Calu3 (cell line): ENCODE data around the gene VWA3A. TPM values are rescaled to one million over a fixed set of nuclear protein-coding genes. Genes with fewer than 3 reads are reported as not detected.
"Not testable (repeated sequence)": the region's sequence is repeated elsewhere in the genome, so short reads cannot be mapped to it uniquely, and the experiment has no call there.

Experiments used
- BruUV-seq: library from RNA; stranded (reverse); fragments of 400-500 nt; replicated peaks from 2 replicates; lab custom pipeline; 2021; lab: Mats Ljungman, UMichigan
- CTCF ChIA-PET: fragments of 300-600 bp; sonication (Branson Sonifier 250); formaldehyde crosslinking; loops from one replicate; lab custom pipeline; 2022; ENCODE audit warnings: antibody characterized with exemption; lab: Charles Lee
- DNase-seq: peaks from one replicate; pipeline ENCODE4 v3.0.0; 2022
- H3K27ac Mint-ChIP-seq: one replicate; pipeline ENCODE4 v1.8.0; 2022; ENCODE audit warnings: mixed read lengths; ENCODE audit not compliant: unreplicated experiment
- H3K27me3 Mint-ChIP-seq: one replicate; pipeline ENCODE4 v1.8.0; 2022; ENCODE audit warnings: mixed read lengths; ENCODE audit not compliant: unreplicated experiment
- H3K36me3 Mint-ChIP-seq: one replicate; pipeline ENCODE4 v1.8.0; 2022; ENCODE audit warnings: mild to moderate bottlenecking, moderate library complexity, mixed read lengths; ENCODE audit not compliant: insufficient read depth, unreplicated experiment
- H3K4me1 Mint-ChIP-seq: one replicate; pipeline ENCODE4 v1.8.0; 2022; ENCODE audit warnings: mild to moderate bottlenecking, low read depth, mixed read lengths; ENCODE audit not compliant: unreplicated experiment
- H3K4me3 Mint-ChIP-seq: one replicate; pipeline ENCODE4 v1.8.0; 2022; ENCODE audit warnings: mild to moderate bottlenecking, low read depth, moderate library complexity, mixed read lengths; ENCODE audit not compliant: unreplicated experiment
- H3K9me3 Mint-ChIP-seq: one replicate; pipeline ENCODE4 v1.8.0; 2022; ENCODE audit warnings: low read depth, mixed read lengths; ENCODE audit not compliant: unreplicated experiment
- CTCF ChIP-seq: fragments of 200-600 bp; IDR thresholded peaks from one replicate; pipeline ENCODE4 v1.8.0; 2022; ENCODE audit warnings: antibody characterized with exemption; ENCODE audit not compliant: unreplicated experiment
- intact Hi-C: fragments of 100-400 bp; cut with micrococcal nuclease; formaldehyde crosslinking; loops from one replicate; pipeline ENCODE4 v1.10.0; 2022; ENCODE audit not compliant: unreplicated experiment
- total RNA-seq: library from RNA; stranded (reverse); gene quantifications from 2 replicates; pipeline ENCODE4 v1.2.3, GENCODE V29; 2022

The VWA3A gene
- total RNA-seq, 1 experiment from 2014 or later: 0.33 TPM

GRCh38 chr16:22098405-22099255 is 6.3 kb downstream of the VWA3A start:
- H3K4me3 Mint-ChIP-seq: peak overlapping the region; percentile 30
- peak; percentile 61 for TF ChIP-seq CTCF
- H3K4me1 Mint-ChIP-seq: no peaks in the 10 kb centered on the region
- H3K27me3 Mint-ChIP-seq: peaks cover 37% of the 10 kb centered on the region
- intact Hi-C loops: loop anchor here (1.0 to 2.0 kb wide), 2 partner anchors 90 to 98 kb away; partner anchors contain the start of gene PDZD9
- H3K27ac Mint-ChIP-seq: no peak overlapping the region
- DNase-seq: peak; percentile 39
- no peaks in the 10 kb centered on the region for H3K36me3 Mint-ChIP-seq
- CTCF ChIA-PET: interaction anchor here (0.5 to 2.3 kb wide), 26 partner anchors 8 to 1192 kb away, joined by 3 to 34 read pairs (median 6); partner anchors contain the start of gene MOSMO
- BruUV-seq: no TSS peak
- H3K9me3 Mint-ChIP-seq: no peaks in the 10 kb centered on the region

- TF ChIP-seq CTCF: no peak
- CTCF ChIA-PET: interaction anchor here (0.5 to 2.3 kb wide), 24 partner anchors 9 to 1191 kb away, joined by 3 to 34 read pairs (median 6); partner anchors contain the start of gene MOSMO
- no TSS peak for BruUV-seq
- Mint-ChIP-seq H3K36me3 (no peaks in the 10 kb centered on the region), H3K27me3 (peaks cover 37% of the 10 kb centered on the region), H3K9me3 (no peaks in the 10 kb centered on the region), H3K4me3 (peak overlapping the region; percentile 30), H3K4me1 (no peaks in the 10 kb centered on the region), H3K27ac (no peak overlapping the region)
- no peak for DNase-seq
- intact Hi-C loops: loop anchor here (1.0 to 2.0 kb wide), 2 partner anchors 89 to 99 kb away; partner anchors contain the start of gene PDZD9
Observed at GRCh38 chr16:22099256-22099975, 7.1 kb downstream of the VWA3A start.

- no TSS peak for BruUV-seq
- Mint-ChIP-seq H3K4me3 (no peak overlapping the region), H3K27me3 (peaks cover 48% of the 10 kb centered on the region), H3K36me3 (no peaks in the 10 kb centered on the region), H3K9me3 (no peaks in the 10 kb centered on the region), H3K27ac (no peak overlapping the region), H3K4me1 (no peaks in the 10 kb centered on the region)
- CTCF ChIA-PET: interaction anchor here (0.6 kb wide), 1 partner anchor 11 kb away, joined by 3 read pairs; the partner anchor contains the start of gene VWA3A
- intact Hi-C loops: no loop called here
- no peak for DNase-seq
- no peak for TF ChIP-seq CTCF
Observed at GRCh38 chr16:22103441-22103840, 11.1 kb downstream of the VWA3A start.

- no peak for DNase-seq
- Mint-ChIP-seq H3K9me3 (no peaks in the 10 kb centered on the region), H3K4me1 (no peaks in the 10 kb centered on the region), H3K27me3 (peaks cover 67% of the 10 kb centered on the region), H3K4me3 (no peak overlapping the region), H3K36me3 (no peaks in the 10 kb centered on the region), H3K27ac (no peak overlapping the region)
- intact Hi-C loops: no loop called here
- no TSS peak for BruUV-seq
- no peak for TF ChIP-seq CTCF
- CTCF ChIA-PET: interaction anchor here (0.7 to 1.9 kb wide), 3 partner anchors 10 to 298 kb away, joined by 4 to 14 read pairs (median 6); no protein-coding TSS in a partner anchor
Observed at GRCh38 chr16:22109258-22109898, 17.0 kb downstream of the VWA3A start.

GRCh38 chr16:22111629-22112028 is 19.3 kb downstream of the VWA3A start:
- H3K4me3 Mint-ChIP-seq, H3K36me3 Mint-ChIP-seq, H3K27ac Mint-ChIP-seq, BruUV-seq, H3K4me1 Mint-ChIP-seq, DNase-seq, intact Hi-C loops, H3K9me3 Mint-ChIP-seq, CTCF ChIA-PET: not testable (repeated sequence)
- peaks cover 66% of the 10 kb centered on the region for H3K27me3 Mint-ChIP-seq
